ENCODE data around the gene PLCXD3.

DNA sequence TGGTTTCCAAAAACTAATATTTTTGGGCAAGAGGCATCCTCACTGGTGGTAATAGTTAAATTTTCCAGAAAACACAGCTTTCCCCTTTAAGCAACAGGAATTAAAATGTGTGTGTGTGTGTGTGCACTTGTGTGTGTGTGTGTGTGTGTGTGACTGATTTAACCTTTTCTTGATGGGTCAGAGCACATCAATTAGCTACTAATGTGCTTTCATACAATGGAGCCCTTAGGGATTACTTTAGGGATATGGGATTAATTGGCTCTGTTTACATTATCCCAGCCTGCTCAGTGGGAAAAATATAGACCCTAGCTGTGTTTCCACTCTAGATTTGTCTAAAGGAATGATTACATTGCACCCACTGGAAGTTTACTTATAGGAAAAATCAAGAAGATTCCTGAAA, 6.5 kb downstream of the PLCXD3 start:
- TF ChIP-seq, protein P1, sequence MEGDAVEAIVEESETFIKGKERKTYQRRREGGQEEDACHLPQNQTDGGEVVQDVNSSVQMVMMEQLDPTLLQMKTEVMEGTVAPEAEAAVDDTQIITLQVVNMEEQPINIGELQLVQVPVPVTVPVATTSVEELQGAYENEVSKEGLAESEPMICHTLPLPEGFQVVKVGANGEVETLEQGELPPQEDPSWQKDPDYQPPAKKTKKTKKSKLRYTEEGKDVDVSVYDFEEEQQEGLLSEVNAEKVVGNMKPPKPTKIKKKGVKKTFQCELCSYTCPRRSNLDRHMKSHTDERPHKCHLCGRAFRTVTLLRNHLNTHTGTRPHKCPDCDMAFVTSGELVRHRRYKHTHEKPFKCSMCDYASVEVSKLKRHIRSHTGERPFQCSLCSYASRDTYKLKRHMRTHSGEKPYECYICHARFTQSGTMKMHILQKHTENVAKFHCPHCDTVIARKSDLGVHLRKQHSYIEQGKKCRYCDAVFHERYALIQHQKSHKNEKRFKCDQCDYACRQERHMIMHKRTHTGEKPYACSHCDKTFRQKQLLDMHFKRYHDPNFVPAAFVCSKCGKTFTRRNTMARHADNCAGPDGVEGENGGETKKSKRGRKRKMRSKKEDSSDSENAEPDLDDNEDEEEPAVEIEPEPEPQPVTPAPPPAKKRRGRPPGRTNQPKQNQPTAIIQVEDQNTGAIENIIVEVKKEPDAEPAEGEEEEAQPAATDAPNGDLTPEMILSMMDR (IDR thresholded peaks at IDR 0.05) = no peak
- no peak for TF ChIP-seq TCF7L2 (IDR thresholded peaks at IDR 0.05; ENCODE audit: low read depth, low read length)
- TF ChIP-seq, protein P2, sequence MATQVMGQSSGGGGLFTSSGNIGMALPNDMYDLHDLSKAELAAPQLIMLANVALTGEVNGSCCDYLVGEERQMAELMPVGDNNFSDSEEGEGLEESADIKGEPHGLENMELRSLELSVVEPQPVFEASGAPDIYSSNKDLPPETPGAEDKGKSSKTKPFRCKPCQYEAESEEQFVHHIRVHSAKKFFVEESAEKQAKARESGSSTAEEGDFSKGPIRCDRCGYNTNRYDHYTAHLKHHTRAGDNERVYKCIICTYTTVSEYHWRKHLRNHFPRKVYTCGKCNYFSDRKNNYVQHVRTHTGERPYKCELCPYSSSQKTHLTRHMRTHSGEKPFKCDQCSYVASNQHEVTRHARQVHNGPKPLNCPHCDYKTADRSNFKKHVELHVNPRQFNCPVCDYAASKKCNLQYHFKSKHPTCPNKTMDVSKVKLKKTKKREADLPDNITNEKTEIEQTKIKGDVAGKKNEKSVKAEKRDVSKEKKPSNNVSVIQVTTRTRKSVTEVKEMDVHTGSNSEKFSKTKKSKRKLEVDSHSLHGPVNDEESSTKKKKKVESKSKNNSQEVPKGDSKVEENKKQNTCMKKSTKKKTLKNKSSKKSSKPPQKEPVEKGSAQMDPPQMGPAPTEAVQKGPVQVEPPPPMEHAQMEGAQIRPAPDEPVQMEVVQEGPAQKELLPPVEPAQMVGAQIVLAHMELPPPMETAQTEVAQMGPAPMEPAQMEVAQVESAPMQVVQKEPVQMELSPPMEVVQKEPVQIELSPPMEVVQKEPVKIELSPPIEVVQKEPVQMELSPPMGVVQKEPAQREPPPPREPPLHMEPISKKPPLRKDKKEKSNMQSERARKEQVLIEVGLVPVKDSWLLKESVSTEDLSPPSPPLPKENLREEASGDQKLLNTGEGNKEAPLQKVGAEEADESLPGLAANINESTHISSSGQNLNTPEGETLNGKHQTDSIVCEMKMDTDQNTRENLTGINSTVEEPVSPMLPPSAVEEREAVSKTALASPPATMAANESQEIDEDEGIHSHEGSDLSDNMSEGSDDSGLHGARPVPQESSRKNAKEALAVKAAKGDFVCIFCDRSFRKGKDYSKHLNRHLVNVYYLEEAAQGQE (IDR thresholded peaks at IDR 0.05; ENCODE audit: insufficient read depth in 1 of 2, low read depth in 2 of 2, low read length in 1 of 2) = no peak

Data from Panc1 (cell line).